SK-N-SH (cell line): Measurements from ENCODE around the gene UGT1A4.

Experiments
- EZH2phosphoT487 ChIP-seq: fragments of 200-600 bp; sonication (generic); IDR thresholded peaks from 2 replicates; pipeline ENCODE4 v1.6.1; 2017; ENCODE audit warnings: low read depth, mixed run types, mild to moderate bottlenecking, antibody characterized with exemption, moderate library complexity, borderline replicate concordance
- FOXM1 ChIP-seq: IDR thresholded peaks from 2 replicates; pipeline ENCODE4 v1.4.0; 2012; ENCODE audit warnings: low read depth, mild to moderate bottlenecking
- GABPA ChIP-seq: IDR thresholded peaks from 2 replicates; pipeline ENCODE4 v1.4.0; 2012; ENCODE audit warnings: low read depth, mild to moderate bottlenecking
- JUND ChIP-seq: IDR thresholded peaks from 2 replicates; pipeline ENCODE4 v1.4.0; 2012
- NRF1 ChIP-seq: IDR thresholded peaks from 2 replicates; pipeline ENCODE4 v1.6.1; 2012; ENCODE audit warnings: low read depth, mild to moderate bottlenecking, low read length
- POLR2AphosphoS5 ChIP-seq: IDR thresholded peaks from 2 replicates; pipeline ENCODE4 v1.6.1; 2012; ENCODE audit warnings: low read depth, low read length
- RCOR1 ChIP-seq: fragments of 150-350 bp; IDR thresholded peaks from 2 replicates; pipeline ENCODE4 v1.6.1; 2017; ENCODE audit warnings: antibody characterized with exemption, low read length
- RXRA ChIP-seq: IDR thresholded peaks from 2 replicates; pipeline ENCODE4 v1.4.0; 2012; ENCODE audit warnings: low read depth, mild to moderate bottlenecking, borderline replicate concordance
- SIN3A ChIP-seq: IDR thresholded peaks from 2 replicates; pipeline ENCODE4 v1.6.1; 2012; ENCODE audit warnings: low read depth, mild to moderate bottlenecking, low read length, moderate library complexity, borderline replicate concordance
- YY1 ChIP-seq: IDR thresholded peaks from 2 replicates; pipeline ENCODE4 v1.4.0; 2012; ENCODE audit warnings: low read depth, mild to moderate bottlenecking
- TF ChIP-seq, protein P1 (sequence below): fragments of 200-600 bp; sonication (generic); IDR thresholded peaks from 2 replicates; pipeline ENCODE4 v1.6.1; 2017; ENCODE audit warnings: antibody characterized with exemption, mild to moderate bottlenecking, moderate library complexity
- TF ChIP-seq, protein P2 (sequence below): fragments of 150-350 bp; IDR thresholded peaks from 2 replicates; pipeline ENCODE4 v1.6.1; 2017; ENCODE audit warnings: antibody characterized with exemption, low read length, low read depth, borderline replicate concordance
- TF ChIP-seq, protein P3 (sequence below): IDR thresholded peaks from 2 replicates; pipeline ENCODE4; 2012
- TF ChIP-seq, protein P4 (sequence below): IDR thresholded peaks from 2 replicates; pipeline ENCODE4 v1.4.0; 2012; ENCODE audit warnings: low read depth

DNA sequence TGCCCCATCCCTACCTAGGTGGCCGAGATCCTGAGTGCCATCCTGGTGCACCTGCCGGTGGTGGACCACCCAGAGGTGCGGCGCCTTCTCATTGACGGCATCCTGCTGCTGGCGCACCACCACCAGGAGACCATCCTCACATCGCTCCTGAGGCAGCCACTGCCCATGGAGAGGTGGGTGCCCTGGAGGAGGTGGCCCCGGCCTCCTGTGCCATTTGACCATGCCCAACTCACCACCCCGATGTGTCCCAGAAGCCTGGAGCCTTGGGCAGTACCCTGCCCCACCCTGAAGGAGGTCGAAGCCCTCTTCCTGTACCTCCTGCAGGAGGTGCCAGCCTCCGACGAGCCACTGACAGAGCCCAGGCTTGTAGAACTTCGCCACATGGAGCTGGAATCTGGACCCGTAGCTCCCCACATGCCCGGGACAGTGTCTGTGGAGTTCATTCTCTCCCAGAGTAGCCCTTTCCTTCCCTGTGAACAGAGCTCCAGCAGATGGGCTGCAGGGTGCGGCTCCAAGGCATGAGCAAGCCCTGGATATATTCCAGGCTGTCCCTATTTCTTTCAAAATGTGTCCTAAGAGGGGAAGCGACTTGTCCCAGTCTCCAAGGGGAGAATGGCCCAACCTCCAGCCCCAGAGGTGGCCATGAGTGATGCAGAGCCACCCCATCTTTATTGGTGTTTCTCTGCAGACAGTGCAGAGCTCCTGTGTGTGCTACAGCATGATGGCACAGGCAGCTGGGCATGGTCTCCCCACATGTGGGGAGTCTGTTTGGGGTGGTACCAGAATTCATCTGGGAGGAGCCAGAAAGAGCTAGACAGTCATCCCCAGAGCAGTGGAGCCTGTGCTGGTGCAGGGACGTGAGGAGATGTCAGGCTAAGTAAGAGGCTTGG is 101.6 kb downstream of the UGT1A4 start:
- TF ChIP-seq POLR2AphosphoS5 (no peak), EZH2phosphoT487 (no peak), YY1 (no peak), RCOR1 (no peak), RXRA (no peak), SIN3A (no peak), FOXM1 (no peak), GABPA (no peak), JUND (no peak), NRF1 (no peak)
- TF ChIP-seq, protein P1, sequence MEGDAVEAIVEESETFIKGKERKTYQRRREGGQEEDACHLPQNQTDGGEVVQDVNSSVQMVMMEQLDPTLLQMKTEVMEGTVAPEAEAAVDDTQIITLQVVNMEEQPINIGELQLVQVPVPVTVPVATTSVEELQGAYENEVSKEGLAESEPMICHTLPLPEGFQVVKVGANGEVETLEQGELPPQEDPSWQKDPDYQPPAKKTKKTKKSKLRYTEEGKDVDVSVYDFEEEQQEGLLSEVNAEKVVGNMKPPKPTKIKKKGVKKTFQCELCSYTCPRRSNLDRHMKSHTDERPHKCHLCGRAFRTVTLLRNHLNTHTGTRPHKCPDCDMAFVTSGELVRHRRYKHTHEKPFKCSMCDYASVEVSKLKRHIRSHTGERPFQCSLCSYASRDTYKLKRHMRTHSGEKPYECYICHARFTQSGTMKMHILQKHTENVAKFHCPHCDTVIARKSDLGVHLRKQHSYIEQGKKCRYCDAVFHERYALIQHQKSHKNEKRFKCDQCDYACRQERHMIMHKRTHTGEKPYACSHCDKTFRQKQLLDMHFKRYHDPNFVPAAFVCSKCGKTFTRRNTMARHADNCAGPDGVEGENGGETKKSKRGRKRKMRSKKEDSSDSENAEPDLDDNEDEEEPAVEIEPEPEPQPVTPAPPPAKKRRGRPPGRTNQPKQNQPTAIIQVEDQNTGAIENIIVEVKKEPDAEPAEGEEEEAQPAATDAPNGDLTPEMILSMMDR: no peak
- TF ChIP-seq, protein P2, sequence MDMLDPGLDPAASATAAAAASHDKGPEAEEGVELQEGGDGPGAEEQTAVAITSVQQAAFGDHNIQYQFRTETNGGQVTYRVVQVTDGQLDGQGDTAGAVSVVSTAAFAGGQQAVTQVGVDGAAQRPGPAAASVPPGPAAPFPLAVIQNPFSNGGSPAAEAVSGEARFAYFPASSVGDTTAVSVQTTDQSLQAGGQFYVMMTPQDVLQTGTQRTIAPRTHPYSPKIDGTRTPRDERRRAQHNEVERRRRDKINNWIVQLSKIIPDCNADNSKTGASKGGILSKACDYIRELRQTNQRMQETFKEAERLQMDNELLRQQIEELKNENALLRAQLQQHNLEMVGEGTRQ: no peak
- TF ChIP-seq, protein P3, sequence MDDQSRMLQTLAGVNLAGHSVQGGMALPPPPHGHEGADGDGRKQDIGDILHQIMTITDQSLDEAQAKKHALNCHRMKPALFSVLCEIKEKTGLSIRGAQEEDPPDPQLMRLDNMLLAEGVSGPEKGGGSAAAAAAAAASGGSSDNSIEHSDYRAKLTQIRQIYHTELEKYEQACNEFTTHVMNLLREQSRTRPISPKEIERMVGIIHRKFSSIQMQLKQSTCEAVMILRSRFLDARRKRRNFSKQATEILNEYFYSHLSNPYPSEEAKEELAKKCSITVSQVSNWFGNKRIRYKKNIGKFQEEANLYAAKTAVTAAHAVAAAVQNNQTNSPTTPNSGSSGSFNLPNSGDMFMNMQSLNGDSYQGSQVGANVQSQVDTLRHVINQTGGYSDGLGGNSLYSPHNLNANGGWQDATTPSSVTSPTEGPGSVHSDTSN: no peak
- TF ChIP-seq, protein P4, sequence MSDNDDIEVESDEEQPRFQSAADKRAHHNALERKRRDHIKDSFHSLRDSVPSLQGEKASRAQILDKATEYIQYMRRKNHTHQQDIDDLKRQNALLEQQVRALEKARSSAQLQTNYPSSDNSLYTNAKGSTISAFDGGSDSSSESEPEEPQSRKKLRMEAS: no peak
